GM12874 (cell line): Measurements from ENCODE around the gene HAT1.

Source experiments
- CTCF ChIP-seq: IDR thresholded peaks from 2 replicates; pipeline ENCODE4 v1.5.1; 2011; ENCODE audit warnings: low read depth, mild to moderate bottlenecking, control low read depth, low read length, moderate library complexity; ENCODE audit not compliant: insufficient read depth

Gene HAT1

GRCh38 chr2:171952748-171953147, 30.5 kb downstream of the HAT1 start:
- no peak for TF ChIP-seq CTCF

GRCh38 chr2:171956135-171956825, 34.0 kb downstream of the HAT1 start:
- no peak for TF ChIP-seq CTCF

GRCh38 chr2:171957061-171957460, 34.8 kb downstream of the HAT1 start:
- TF ChIP-seq CTCF = no peak

GRCh38 chr2:171958475-171958874, 36.2 kb downstream of the HAT1 start:
- TF ChIP-seq CTCF = no peak

- TF ChIP-seq CTCF = no peak
Observed at GRCh38 chr2:171959998-171960397, 37.7 kb downstream of the HAT1 start.

GRCh38 chr2:171960570-171960969, 38.3 kb downstream of the HAT1 start:
- TF ChIP-seq CTCF = no peak

GRCh38 chr2:171963198-171963597, 40.9 kb downstream of the HAT1 start:
- no peak for TF ChIP-seq CTCF
